Stimulated activated CD4-positive, alpha-beta T cell treated with anti-CD3 and anti-CD28 coated beads, Interleukin-1b, Interleukin-23, amount 100 ng/mL, for 24 hours (primary cell): ENCODE data around the gene PPA1.
"Not testable (repeated sequence)": the region's sequence is repeated elsewhere in the genome, so short reads cannot be mapped to it uniquely, and the experiment has no call there.

Experiments
- DNase-seq, 4 experiments: peaks; one replicate each; pipeline ENCODE4 v3.0.0-alpha.2; 2020; ENCODE audit warnings: low read depth in 4 of 4, low spot score in 1 of 4

Gene PPA1

DNA sequence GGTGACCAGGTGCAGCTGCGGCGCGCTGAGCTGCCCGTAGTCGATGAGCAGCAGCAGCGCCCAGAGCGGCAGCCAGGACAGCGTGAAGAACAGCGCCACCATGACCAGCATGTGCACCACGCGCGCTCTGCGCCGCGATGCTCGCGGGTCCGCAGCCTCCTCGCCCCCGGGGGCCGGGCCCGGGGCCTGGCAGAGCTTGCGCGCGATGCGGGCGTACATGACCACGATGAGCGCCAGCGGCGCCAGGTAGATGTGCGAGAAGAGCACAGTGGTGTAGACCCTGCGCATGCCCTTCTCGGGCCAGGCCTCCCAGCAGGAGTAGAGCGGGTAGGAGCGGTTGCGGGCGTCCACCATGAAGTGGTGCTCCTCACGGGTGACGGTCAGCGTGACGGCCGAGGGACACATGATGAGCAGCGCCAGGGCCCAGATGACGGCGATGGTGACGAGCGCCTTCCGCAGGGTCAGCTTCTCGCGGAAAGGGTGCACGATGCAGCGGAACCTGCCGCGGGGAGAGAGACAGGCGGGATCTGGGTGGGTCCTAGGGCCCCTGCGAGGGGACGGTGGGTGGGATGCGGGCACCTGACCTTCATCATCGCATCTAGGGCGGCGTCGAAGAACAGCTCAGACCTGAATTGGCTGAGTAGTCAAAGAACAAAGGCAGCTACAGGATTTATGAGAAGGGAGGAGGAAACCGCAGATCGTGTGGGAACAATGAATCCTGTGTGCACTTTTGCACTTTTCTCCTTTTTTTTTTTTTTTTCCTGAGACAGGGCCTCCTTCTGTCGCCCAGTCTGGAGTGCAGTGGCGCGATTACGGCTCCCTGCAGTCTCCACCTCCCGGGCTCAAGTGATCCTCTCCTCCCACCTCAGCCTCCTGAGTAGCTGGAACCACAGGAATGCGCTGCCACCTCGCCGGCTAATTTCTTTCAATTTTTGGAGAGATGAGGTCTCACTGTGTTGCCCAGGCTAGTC is 22.4 kb upstream of the PPA1 start:
- peak in 1 of 4 experiments; percentile 4 for DNase-seq

DNA sequence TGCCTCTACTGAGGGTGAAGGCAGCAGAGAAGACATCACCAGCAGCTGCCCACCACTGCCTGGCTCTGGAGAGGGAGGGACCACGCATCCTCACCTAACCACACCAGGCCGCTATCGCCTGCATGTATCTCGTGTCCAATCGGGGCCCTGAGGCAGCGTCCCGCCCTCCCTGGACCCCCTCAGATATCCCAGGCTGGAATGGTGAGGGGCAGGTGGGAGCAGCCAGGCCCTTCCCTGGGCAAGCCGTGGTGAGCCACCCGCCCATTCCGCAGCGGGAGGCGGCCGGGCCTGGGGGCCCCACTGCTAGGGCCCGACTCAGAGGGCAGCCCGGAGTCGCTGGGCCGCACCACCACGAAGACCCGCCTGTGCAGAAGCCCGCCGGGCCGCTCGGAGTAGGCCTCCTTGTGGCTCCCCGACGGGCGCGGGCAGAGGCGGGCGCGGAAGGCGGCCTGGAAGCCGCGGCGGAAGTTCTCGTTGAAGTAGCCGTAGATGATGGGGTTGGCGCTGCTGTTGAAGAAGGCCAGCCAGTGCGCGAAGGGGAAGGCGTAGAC is 21.6 kb upstream of the PPA1 start:
- DNase-seq: no peak

DNA sequence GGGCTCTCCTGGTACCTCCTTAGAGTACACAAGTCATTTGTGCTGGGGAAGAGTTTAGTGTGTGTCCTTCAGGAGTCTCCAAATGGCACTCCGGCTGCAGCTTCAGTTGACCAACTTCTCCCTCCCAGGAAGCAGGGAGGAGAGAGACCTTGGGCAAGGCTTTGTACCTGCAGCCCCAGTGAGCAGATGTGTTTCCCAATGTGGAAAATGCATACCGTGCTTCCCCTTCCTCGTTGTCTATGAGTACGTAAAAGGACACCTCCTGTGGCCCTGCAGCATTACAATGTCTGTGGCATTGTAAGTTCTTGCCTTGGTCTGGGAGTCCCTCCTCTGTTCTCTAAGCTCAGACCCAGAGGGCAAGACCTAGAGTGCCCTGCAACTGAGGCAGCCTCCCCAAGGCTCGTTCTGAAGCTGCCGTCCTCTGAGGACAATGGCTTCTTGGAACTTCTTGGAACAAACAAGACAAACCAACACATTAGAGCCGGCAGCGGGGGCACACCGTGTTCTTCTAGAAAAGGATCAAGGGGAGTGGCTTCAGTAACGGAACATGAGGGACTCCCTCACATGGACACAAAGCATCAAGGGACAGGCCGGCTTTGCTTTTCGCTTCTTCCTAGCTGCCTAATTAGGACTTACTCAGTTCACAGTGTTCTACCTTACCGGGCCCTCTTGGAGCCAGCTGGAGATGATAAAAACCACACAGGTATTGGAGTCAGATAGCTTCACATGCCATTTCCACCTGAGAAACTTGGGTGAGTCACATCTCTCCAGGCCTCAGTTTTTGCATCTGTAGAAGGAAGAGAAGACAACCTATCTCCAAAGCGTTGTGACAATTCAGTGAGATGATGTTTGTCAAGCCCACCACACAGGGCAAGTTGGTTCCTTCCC is 20.9 kb upstream of the PPA1 start:
- DNase-seq: no peak

DNA sequence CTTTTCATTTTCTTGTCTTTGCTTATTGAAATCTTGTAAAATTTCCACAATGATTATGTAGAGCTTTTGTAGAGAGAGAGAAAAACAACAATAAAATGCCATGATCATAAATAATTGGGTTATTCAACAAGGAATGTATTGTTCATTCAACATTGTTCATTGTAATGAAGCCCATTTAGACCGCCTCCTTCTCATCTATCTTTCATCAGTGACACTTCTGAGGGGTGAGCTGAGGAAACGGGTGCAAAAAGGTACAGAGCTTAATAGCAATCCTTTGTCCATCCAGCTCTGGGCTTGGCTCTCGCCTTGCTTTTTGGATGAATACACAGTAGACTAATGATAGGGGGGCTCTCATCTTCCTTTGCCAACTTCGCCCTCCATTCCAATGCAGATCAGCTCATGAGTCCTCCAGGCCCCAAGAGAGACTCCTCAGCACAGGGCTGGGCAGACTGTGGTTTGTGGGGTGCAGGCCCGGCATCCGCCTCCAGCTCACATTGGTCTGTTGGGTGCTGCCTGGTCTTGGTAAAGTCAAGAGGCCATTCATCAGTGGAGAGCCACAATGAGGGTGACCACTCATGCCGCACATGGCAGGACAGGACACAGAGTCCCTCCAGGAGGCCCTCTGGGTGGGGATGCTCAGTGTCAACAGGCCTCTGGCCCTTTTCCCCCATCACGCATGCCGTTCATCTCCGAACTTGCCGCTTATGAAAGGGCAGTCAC is 17.9 kb upstream of the PPA1 start:
- DNase-seq: no peak

DNA sequence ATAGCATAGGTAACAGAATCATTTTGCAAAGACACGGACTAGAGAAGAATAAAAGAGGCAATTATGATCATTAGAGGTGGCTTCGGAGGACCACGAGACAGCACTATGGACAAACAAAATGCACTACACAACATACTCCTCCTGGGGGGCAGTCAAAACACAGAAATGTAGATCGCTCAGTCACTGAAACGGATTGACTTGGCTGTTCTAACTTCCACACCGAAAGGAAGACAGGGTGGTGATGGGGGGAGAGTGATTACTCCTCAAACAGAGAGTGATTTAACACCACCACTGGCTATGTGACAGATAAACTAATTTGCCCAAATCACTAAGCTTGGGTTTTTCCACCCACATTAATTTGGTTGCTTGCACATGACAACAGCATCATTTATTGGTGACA is 14.1 kb upstream of the PPA1 start:
- DNase-seq: no peak

DNA sequence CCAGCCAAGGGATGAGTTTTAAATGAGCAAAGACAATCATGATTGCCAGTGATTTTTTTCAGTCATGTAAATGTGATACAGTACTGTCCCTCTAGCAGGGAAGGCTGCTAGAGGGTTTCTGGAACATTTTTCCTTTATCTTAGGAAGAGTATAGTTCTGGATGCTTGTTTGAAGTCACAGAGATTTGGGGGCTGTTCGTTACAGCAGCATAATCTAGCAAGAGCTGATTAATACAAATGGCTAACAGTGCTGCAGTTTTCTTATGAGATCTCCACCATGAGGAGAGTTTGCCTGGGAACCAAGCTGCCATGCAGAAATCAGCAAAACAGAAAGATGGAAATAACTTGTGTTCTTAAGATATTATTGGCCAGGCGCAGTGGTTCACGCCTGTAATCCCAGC is 7.9 kb upstream of the PPA1 start:
- DNase-seq: no peak

DNA sequence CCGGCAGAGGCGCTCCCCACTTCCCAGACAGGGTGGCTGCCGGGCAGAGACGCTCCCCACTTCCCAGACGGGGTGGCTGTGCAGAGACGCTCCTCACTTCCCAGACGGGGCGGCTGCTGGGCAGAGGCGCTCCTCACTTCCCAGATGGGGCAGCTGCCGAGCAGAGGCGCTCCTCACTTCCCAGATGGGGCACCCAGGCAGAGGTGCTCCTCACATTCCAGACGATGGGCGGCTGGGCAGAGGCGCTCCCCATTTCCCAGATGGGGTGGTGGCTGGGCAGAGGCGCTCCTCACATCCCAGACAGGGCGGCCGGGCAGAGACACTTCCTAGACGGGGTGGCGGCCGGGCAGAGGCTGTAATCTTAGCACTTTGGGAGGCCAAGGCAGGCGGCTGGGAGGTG is 6.8 kb upstream of the PPA1 start:
- DNase-seq: not testable (repeated sequence)

DNA sequence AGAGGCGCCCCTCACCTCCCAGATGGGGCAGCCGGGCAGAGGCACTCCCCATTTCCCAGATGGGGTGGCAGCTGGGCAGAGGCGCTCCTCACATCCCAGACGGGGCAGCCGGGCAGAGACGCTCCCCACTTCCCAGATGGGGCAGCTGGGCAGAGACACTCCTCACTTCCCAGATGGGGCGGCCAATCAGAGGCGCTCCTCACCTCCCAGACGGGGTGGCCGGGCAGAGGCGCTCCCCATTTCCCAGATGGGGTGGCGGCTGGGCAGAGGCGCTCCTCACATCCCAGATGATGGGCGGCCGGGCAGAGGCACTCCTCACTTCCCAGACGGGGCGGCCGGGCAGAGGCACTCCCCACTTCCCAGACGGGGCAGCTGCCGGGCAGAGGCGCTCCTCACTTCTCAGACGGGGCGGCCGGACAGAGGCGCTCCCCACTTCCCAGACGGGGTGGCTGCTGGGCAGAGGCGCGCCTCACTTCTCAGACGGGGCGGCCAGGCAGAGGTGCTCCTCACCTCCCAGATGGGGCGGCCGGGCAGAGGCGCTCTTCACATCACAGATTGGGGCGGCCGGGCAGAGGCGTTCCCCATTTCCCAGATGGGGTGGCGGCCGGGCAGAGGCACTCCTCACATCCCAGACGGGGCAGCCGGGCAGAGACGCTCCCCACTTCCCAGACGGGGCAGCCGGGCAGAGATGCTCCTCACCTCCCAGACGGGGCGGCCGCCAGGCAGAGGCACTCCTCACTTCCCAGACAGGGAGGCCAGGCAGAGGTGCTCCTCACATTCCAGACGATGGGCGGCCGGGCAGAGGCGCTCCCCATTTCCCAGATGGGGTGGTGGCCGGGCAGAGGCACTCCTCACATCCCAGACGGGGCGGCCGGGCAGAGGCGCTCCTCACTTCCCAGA is 6.1 kb upstream of the PPA1 start:
- DNase-seq: not testable (repeated sequence)

DNA sequence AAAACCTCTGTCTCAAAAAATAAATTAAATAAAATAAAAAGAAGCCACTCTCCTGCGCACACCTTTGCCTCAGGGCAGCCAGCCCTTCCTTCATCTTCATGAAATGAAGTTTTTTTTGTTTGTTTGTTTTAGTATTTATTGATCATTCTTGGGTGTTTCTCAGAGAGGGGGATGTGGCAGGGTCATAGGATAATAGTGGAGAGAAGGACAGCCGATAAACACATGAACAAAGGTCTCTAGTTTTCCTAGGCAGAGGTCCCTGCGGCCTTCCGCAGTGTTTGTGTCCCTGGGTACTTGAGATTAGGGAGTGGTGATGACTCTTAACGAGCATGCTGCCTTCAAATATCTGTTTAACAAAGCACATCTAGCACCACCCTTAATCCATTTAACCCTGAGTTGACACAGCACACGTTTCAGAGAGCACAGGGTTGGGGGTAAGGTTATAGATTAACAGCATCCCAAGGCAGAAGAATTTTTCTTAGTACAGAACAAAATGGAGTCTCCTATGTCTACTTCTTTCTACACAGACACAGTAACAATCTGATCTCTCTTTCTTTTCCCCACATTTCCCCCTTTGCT is 4.8 kb upstream of the PPA1 start:
- DNase-seq: not testable (repeated sequence)

DNA sequence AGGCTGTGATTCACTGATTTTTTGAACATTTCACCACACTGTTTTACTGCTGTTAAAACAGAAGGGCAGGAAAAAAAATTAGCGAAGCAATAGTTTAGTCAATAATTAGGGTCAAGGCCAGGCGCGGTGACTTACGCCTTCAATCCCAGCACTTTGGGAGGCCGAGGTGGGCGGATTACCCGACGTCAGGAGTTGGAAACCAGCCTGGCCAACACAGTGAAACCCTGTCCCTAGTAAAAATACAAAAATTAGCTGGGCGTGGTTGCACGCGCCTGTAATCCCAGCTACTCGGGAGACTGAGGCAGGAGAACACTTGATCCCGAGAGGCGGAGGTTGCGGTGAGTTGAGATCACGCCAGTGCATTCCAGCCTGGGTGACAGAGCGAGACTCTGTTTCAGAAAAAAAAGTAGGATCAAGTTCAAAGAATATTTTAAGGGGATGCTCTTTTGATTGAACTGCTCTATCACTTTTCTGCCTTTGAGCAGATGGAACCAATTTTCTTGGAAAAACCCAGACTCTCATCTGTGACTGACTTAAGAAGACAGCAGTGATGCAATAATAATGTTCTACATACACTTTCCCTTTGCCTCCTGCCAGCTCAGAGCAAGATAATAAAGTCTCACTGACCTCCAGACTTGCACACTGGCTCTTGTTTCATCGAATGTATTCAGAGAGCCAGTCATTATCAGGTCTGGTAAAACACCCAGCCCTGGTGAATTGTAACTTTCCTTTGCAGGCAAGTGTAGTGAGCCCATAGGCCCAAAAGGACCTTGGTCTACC is 1.6 kb upstream of the PPA1 start:
- DNase-seq: no peak

DNA sequence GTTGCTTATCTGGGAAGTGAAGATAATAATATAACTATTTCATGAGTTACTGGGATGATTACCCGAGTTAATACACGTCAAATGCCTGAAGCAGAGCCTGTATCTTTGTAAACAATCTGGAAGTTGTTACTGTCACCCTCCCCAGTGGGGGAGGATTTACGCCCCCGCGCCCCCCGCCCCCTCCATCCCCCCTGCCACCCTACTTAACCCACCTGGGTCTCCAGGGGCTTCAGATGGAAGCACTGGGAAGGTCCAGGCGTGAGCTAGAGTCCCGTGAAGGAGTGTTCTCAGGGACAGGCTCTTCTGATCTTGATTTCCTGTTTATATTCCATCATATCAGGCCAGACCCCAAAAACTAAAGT is 691 bp upstream of the PPA1 start:
- DNase-seq: no peak

DNA sequence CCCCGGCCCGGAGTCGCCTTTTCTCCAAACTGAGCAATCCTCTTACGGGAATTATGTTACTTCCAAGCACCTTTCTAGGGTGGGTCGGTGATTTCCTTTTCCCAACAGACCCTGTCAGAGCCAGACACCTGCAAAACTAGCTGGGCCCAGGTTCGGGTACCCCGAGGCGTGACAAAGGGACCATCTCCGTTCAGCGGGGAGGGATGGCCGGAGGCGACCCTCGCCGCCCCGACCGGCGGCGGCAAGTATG is 445 bp downstream of the PPA1 start:
- DNase-seq: no peak

DNA sequence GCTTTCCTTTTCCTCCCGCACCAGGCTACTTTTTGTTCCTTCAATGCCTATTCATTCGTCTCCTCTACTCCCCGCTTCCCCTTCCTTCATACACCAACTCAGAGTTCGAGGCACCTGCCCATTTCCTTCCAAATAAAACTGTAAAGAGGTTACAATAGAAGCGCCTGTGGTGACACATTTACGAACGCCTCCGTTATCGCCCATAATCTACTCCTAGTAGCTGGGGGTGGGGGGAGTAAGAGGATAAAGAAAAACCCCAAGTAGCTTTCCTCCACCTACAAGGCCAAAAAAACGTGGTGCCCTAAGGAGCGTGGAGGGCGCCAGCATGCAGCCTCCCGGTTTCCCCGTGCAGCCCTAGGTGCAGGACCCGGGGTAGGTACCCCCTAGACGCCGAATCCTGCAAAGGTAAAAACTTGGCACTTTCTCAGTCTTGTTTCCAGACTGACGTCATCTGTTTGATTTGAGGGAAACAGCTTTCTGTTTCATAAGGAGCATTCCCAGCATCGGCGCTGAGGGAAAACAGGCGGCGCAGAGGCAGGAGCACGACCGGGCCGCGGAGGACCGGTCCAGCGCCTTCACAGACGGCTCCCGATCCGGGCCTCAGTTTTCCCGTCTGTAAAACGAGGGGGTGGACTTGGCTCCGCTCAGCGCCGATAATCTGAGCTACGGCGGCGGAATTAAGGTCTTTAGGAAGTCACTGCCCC is 922 bp downstream of the PPA1 start:
- DNase-seq: peak in 1 of 4 experiments; percentile 11

DNA sequence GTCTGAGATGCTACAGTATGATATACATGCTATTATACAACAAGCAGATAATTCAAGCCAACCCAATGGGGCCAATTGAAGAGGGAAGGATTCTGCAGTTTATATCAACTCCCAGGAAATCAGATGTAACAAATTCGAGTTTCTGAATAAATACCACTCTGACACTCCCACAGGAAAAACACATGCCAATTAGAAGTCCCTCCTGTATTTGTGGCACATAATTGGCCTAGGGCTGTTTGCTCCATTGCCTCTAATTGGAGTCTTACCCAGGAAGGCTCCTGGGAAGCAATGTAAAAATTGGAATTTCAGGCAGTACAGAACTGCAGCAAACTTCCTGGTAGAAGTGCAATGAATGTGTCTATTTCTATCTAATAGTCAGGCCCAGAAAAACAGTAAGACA is 4.7 kb downstream of the PPA1 start:
- no peak for DNase-seq

DNA sequence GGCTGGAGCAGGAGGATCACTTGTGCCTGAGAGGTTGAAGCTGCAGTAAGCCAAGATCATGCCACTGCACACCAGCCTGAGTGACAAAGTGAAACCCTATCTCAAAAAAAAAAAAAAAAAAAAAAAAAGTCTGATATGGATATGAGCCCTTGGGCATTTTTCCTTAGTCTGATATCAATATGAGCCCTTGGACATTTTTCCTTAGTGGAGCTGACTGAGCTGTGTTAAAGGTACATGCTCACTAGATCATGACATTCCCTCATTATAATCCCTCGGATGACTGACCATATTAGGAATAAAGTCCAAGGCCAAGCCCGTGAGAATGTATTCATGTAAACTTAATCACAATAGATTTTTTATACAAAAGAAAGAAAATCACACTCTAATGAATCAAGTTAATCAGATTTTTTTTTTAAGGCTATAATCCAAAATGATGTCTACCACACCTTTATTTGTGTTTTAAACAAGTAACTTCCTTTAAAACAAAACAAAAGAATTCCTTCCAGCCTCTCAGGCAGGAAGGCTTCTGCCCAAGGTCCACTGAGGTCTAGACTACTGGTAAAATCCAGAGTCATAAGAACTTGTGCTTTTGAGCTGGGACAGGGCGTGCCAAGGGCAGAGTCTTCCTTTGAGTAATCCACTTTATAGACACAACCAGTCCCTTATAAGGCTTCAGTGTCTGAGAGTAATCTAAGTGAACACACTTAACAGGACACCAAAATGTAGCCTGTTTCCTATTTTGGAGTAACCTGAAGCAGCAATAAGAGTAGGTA is 5.5 kb downstream of the PPA1 start:
- no peak for DNase-seq

DNA sequence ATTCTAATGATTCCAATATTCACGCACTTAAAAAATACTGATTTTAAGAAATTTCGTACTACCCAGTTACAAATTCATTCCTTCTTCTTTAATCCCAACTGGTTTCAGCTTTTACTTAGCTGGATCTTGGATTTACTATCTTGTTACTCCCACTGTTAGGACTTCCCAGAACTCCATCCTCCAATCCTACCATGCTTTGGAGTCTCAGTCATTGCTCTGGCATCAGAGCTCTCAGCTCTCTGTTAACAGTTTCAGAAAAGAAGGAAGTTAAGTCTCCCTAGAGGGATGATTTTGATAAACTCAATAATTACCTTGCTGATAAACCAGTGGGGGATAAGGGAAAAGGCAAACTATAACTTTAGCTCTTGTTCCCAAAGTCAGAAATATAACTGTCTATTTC is 9.5 kb downstream of the PPA1 start:
- no peak for DNase-seq

DNA sequence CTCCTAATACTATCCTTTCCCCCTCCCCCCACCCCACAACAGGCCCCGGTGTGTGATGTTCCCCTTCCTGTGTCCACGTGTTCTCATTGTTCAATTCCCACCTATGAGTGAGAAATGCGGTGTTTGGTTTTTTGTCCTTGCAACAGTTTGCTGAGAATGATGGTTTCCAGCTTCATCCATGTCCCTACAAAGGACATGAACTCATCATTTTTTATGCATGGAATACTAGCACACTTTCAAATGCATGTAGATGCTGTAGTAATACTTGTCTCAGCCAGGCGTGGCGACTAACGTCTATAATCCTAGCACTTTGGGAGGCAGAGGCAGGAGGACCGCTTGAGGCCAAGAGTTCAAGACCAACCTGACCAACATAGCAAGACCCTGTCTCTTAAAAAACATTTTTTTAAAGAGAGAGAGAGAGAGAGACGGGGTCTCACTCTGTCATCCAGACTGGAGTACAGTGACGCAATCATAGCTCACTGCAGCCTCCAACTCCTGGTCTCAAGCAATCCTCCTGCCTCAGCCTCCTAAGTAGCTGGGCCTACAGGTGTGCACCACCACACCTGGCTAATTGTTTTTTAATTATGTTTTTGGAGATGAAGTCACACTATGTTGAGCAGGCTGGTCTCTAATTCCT is 10.3 kb downstream of the PPA1 start:
- DNase-seq: not testable (repeated sequence)
